Measurements from ENCODE around the gene PPID.

DNA sequence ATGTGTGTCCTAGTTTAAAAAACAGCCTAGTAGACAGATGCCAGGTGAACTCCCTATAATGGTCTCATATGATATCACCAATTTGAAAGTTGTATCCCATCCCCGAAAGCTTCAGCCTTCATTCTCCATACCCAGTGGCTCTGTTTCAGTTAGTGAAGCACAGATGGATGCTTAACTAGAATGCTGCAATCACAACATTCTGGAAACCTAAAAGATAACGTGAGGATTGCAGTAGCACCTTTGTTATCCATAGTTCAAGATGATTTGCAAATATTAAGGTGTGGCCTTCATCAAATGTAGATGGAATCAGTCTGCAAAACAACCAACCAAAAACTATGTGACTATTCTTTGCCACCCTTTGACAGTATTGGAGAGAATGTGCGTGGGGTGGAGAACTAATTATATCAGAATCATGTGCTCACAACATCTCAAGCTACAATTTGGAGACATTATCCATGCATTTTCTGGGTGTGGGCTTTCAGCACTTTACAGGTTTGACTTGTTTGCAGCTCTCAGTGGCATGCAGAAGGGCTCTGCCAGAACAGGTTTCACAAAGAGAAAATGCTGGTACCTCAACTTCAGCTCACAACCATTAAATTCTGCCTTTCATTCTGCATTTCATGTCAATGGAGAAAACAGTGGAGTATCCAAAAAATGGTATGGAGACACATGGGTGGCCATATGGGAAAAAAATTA is 18.3 kb upstream of the PPID start:
- TF ChIP-seq, protein P1, sequence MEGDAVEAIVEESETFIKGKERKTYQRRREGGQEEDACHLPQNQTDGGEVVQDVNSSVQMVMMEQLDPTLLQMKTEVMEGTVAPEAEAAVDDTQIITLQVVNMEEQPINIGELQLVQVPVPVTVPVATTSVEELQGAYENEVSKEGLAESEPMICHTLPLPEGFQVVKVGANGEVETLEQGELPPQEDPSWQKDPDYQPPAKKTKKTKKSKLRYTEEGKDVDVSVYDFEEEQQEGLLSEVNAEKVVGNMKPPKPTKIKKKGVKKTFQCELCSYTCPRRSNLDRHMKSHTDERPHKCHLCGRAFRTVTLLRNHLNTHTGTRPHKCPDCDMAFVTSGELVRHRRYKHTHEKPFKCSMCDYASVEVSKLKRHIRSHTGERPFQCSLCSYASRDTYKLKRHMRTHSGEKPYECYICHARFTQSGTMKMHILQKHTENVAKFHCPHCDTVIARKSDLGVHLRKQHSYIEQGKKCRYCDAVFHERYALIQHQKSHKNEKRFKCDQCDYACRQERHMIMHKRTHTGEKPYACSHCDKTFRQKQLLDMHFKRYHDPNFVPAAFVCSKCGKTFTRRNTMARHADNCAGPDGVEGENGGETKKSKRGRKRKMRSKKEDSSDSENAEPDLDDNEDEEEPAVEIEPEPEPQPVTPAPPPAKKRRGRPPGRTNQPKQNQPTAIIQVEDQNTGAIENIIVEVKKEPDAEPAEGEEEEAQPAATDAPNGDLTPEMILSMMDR (IDR thresholded peaks at IDR 0.05) = no peak
- no peak for TF ChIP-seq POLR2A (IDR thresholded peaks at IDR 0.05)
